KOPT-K1 (cell line): Measurements from ENCODE around the gene ETV1.

Source experiments
- H3K27ac ChIP-seq: fragments of 200-600 bp; sonication (generic); 2 replicates; pipeline ENCODE4 v1.5.1; 2016; ENCODE audit warnings: antibody characterized with exemption, mild to moderate bottlenecking, low read depth, low read length; ENCODE audit not compliant: poor library complexity, severe bottlenecking
- H3K36me3 ChIP-seq: fragments of 200-600 bp; sonication (generic); 2 replicates; pipeline ENCODE4 v1.5.1; 2017; ENCODE audit warnings: antibody characterized with exemption, mild to moderate bottlenecking, low read length, moderate library complexity; ENCODE audit not compliant: insufficient read depth
- H3K9me3 ChIP-seq: fragments of 200-600 bp; sonication (generic); 2 replicates; pipeline ENCODE4 v1.5.1; 2017; ENCODE audit warnings: antibody characterized with exemption, low read length, mild to moderate bottlenecking; ENCODE audit not compliant: insufficient read depth, poor library complexity, severe bottlenecking

The ETV1 gene

GRCh38 chr7:13989126-13989948 lies at the start of gene ETV1:
Gene ETV1, minus strand, starts transcription at chr7:13989666. Its CDS starts 614 bp downstream, at chr7:13989052.
- Histone ChIP-seq H3K27ac (no peak within 1 kb of the TSS), H3K36me3 (no peaks in the 10 kb centered on the region), H3K9me3 (peaks cover 19% of the 10 kb centered on the region)

- no peaks in the 10 kb centered on the region for H3K36me3 ChIP-seq
- no peak overlapping the region for H3K27ac ChIP-seq
- peaks cover 5% of the 10 kb centered on the region for H3K9me3 ChIP-seq
These were observed 34.9 kb upstream of the ETV1 start for GRCh38 chr7:14024406-14024805.

GRCh38 chr7:14023838-14024237 lies 34.4 kb upstream of the ETV1 start:
- Histone ChIP-seq H3K27ac (no peak overlapping the region), H3K36me3 (no peaks in the 10 kb centered on the region), H3K9me3 (peaks cover 8% of the 10 kb centered on the region)

- peaks cover 8% of the 10 kb centered on the region for H3K9me3 ChIP-seq
- no peak overlapping the region for H3K27ac ChIP-seq
These were observed 33.9 kb upstream of the ETV1 start for GRCh38 chr7:14023342-14023741.

GRCh38 chr7:14021069-14021468 lies 31.6 kb upstream of the ETV1 start:
- Histone ChIP-seq H3K36me3 (no peaks in the 10 kb centered on the region), H3K27ac (no peak overlapping the region), H3K9me3 (peaks cover 8% of the 10 kb centered on the region)

More at GRCh38 chr7:14023342-14023741, 33.9 kb upstream of the ETV1 start:
- no peaks in the 10 kb centered on the region for H3K36me3 ChIP-seq

GRCh38 chr7:14020339-14020900 lies 31.0 kb upstream of the ETV1 start:
- no peak overlapping the region for H3K27ac ChIP-seq
- no peaks in the 10 kb centered on the region for H3K36me3 ChIP-seq
- H3K9me3 ChIP-seq, result peaks cover 8% of the 10 kb centered on the region

- Histone ChIP-seq H3K27ac (no peak overlapping the region), H3K9me3 (peaks cover 8% of the 10 kb centered on the region), H3K36me3 (no peaks in the 10 kb centered on the region)
These were observed 29.3 kb upstream of the ETV1 start for GRCh38 chr7:14018751-14019150.

- no peak overlapping the region for H3K27ac ChIP-seq
- no peaks in the 10 kb centered on the region for H3K36me3 ChIP-seq
- peaks cover 8% of the 10 kb centered on the region for H3K9me3 ChIP-seq
These were observed 27.5 kb upstream of the ETV1 start for GRCh38 chr7:14016950-14017349.

- H3K36me3 ChIP-seq, result no peaks in the 10 kb centered on the region
- H3K9me3 ChIP-seq, result no peaks in the 10 kb centered on the region
- H3K27ac ChIP-seq, result no peak overlapping the region
These were observed 24.4 kb upstream of the ETV1 start for GRCh38 chr7:14013898-14014297.

- Histone ChIP-seq H3K9me3 (no peaks in the 10 kb centered on the region), H3K27ac (no peak overlapping the region), H3K36me3 (no peaks in the 10 kb centered on the region)
These were observed 20.3 kb upstream of the ETV1 start for GRCh38 chr7:14009453-14010418.

- no peaks in the 10 kb centered on the region for H3K36me3 ChIP-seq
- no peaks in the 10 kb centered on the region for H3K9me3 ChIP-seq
These were observed 11.7 kb upstream of the ETV1 start for GRCh38 chr7:14001139-14001538.

GRCh38 chr7:14000247-14000646 lies 10.8 kb upstream of the ETV1 start:
- no peaks in the 10 kb centered on the region for H3K9me3 ChIP-seq
- no peak overlapping the region for H3K27ac ChIP-seq
- no peaks in the 10 kb centered on the region for H3K36me3 ChIP-seq

More at GRCh38 chr7:14001139-14001538, 11.7 kb upstream of the ETV1 start:
- H3K27ac ChIP-seq, result no peak overlapping the region

- H3K36me3 ChIP-seq, result no peaks in the 10 kb centered on the region
- no peaks in the 10 kb centered on the region for H3K9me3 ChIP-seq
- H3K27ac ChIP-seq, result no peak overlapping the region
These were observed 9.4 kb upstream of the ETV1 start for GRCh38 chr7:13998866-13999265.

- Histone ChIP-seq H3K27ac (no peak overlapping the region), H3K9me3 (peaks cover 19% of the 10 kb centered on the region), H3K36me3 (no peaks in the 10 kb centered on the region)
These were observed 3.1 kb upstream of the ETV1 start for GRCh38 chr7:13992596-13992964.
